Adrenal gland (tissue), 12 donors: Measurements from ENCODE around the gene AKAP5. TPM values are rescaled to one million over a fixed set of nuclear protein-coding genes. Genes with fewer than 3 reads are reported as not detected.

Experiments used
- DNase-seq, 7 donors: peaks; one replicate each; pipeline ENCODE4 v3.0.0-alpha.2; 2019 to 2020
- H3K27ac ChIP-seq, 5 donors: fragments of 200-600 bp; sonication (generic) in 4 of 5; 1 replicate in 3 of 5; 2 replicates in 2 of 5; pipeline versions ENCODE4 v1.5.1 to v1.8.0; 2016 to 2020; ENCODE audit warnings: mild to moderate bottlenecking in 1 of 5
- H3K27me3 ChIP-seq: fragments of 200-600 bp; 2 replicates; pipeline ENCODE4 v1.8.0; 2021
- H3K36me3 ChIP-seq, 2 donors: fragments of 200-600 bp; replicated peaks in 1 of 2; 1 replicate in 1 of 2; 2 replicates in 1 of 2; pipeline versions ENCODE4 v1.5.1 to v1.8.0; 2018 to 2022
- H3K4me1 ChIP-seq, 2 donors: fragments of 200-600 bp; replicated peaks in 1 of 2; 1 replicate in 1 of 2; 2 replicates in 1 of 2; pipeline versions ENCODE4 v1.5.1 to v1.8.0; 2018 to 2021
- H3K4me3 ChIP-seq, 4 donors: fragments of 200-600 bp; sonication (generic) in 3 of 4; one replicate each; pipeline ENCODE4 v1.5.1; 2016 to 2018
- H3K9me3 ChIP-seq, 3 donors: fragments of 200-600 bp; sonication (generic) in 1 of 3; replicated peaks in 1 of 3; 1 replicate in 2 of 3; 2 replicates in 1 of 3; pipeline versions ENCODE4 v1.5.1 to v1.8.0; 2016 to 2021
- POLR2A ChIP-seq, 2 donors: fragments of 450-650 bp; IDR thresholded peaks; one replicate each; pipeline ENCODE4 v1.6.1; 2017; ENCODE audit warnings: antibody characterized with exemption in 2 of 2, mild to moderate bottlenecking in 2 of 2, moderate library complexity in 1 of 2
- WGBS, 4 donors: extraction: QIAGEN DNeasy Blood & Tissue Kit in 2 of 4; methylation state at CpG; one replicate each; pipeline versions ENCODE4 v1.1.5 to v1.1.7; 2013 to 2017; 5-methylcytosine and 5-hydroxymethylcytosine counted together
- intact Hi-C, 2 donors: fragments of 100-400 bp; cut with DNase I; formaldehyde crosslinking; loops; one replicate each; pipeline versions ENCODE4 v1.14.1 to v1.15.0; 2022 to 2023
- polyA plus RNA-seq, 3 donors: library from polyadenylated mRNA; stranded (reverse); fragments of 200-250 nt in 2 of 3; fragments of 350-450 nt in 1 of 3; fragmentation: Illumina TruSeq in 1 of 3; extraction: RNeasy Lipid Tissue Mini Kit (QIAGEN cat#74804) in 1 of 3; gene quantifications; one replicate each; pipeline ENCODE4 v1.2.3, GENCODE V29; 2013 to 2014
- total RNA-seq, 9 donors: library from RNA; depleted of rRNA in 4 of 9; stranded (reverse); fragments of >200 nt in 4 of 9; fragments of 120-200 nt in 1 of 9; fragmentation: NEBNext Ultra II Directional in 1 of 9; extraction: Animal tissue kit (Norgen Biotek cat#: 25700) in 1 of 9; gene quantifications; one replicate each; pipeline versions ENCODE4 v1.1.0 to v1.2.4, GENCODE V29; 2013 to 2023
- TF ChIP-seq, protein P1 (sequence below), 6 experiments: fragments of 450-650 bp in 4 of 6; fragments of 200-600 bp in 2 of 6; sonication (generic) in 1 of 6; IDR thresholded peaks; 1 replicate in 5 of 6; 2 replicates in 1 of 6; pipeline versions ENCODE4 v1.5.1 to v1.8.0; 2016 to 2021; ENCODE audit warnings: antibody characterized with exemption in 6 of 6, mild to moderate bottlenecking in 2 of 6, moderate library complexity in 1 of 6
- donor health status: healthy with polysubstance abuse.
- donor health status: Bipolar disorder and iron deficiency.
- donor health status: DM: yes; HTN: yes; CAD: no.
- donor health status: DM: no; HTN: no; CAD: no.
- donor health status: DM: no; HTN: no; CAD: no.
- donor health status: DM: yes; HTN: yes; CAD: no.

The AKAP5 gene
- total and polyA plus RNA-seq, 12 donors, result 0.06 to 0.78 (median 0.26) TPM

DNA sequence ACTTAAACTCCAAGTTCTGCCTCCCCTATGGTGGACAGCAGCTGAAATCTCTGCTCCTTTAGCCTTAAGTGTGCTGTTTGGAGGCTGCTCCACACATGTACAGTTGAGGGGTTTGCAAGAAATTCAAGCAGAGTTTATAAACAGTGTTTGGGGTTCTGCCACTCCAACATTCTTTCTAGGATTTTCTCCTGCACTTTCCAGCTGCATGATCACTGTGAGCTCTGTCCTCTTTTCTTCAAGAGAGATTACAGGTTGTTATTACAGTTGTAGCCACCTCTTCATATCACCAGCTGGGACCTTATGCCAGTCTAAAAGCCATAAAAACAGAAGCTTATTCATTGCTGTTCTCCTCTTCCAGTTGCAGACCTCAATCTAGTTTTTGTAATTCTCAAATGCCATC, 30.0 kb downstream of the AKAP5 start:
- Histone ChIP-seq H3K27me3 (no peaks in the 10 kb centered on the region), H3K36me3 (peaks cover 0 to 2% of the 10 kb centered on the region in 2 donors), H3K4me3 (no peak overlapping the region), H3K4me1 (peaks cover 0 to 17% of the 10 kb centered on the region in 2 donors), H3K9me3 (no peaks in the 10 kb centered on the region), H3K27ac (no peak overlapping the region)
- TF ChIP-seq POLR2A (IDR thresholded peaks at IDR 0.05), result no peak
- TF ChIP-seq, protein P1, sequence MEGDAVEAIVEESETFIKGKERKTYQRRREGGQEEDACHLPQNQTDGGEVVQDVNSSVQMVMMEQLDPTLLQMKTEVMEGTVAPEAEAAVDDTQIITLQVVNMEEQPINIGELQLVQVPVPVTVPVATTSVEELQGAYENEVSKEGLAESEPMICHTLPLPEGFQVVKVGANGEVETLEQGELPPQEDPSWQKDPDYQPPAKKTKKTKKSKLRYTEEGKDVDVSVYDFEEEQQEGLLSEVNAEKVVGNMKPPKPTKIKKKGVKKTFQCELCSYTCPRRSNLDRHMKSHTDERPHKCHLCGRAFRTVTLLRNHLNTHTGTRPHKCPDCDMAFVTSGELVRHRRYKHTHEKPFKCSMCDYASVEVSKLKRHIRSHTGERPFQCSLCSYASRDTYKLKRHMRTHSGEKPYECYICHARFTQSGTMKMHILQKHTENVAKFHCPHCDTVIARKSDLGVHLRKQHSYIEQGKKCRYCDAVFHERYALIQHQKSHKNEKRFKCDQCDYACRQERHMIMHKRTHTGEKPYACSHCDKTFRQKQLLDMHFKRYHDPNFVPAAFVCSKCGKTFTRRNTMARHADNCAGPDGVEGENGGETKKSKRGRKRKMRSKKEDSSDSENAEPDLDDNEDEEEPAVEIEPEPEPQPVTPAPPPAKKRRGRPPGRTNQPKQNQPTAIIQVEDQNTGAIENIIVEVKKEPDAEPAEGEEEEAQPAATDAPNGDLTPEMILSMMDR (IDR thresholded peaks at IDR 0.05), result no peak
- intact Hi-C loops, result no loop called here
- DNase-seq, result no peak

DNA sequence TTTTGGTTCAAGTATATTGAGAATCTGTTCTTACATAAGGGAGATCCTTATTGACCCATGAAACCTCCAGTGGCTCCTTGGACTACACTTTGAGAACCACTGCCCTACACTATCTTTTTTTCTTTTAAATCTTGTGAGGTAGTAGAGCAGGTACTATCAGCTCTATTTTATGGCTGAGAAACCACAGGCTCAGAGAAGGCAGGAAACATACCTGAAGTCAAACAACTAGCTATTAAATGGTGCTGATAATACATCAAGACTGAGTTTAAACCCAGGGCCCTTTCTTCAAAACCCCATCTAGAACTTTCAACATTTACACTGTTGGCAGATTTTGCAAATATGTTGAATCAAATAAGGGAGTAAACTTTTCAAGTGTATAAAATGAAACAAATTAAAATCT, 31.5 kb downstream of the AKAP5 start:
- Histone ChIP-seq H3K27ac (no peak overlapping the region), H3K4me3 (no peak overlapping the region), H3K9me3 (no peaks in the 10 kb centered on the region), H3K27me3 (no peaks in the 10 kb centered on the region), H3K36me3 (no peaks in the 10 kb centered on the region), H3K4me1 (peaks cover 6 to 29% of the 10 kb centered on the region in 2 donors)
- DNase-seq, result no peak
- no peak for TF ChIP-seq POLR2A (IDR thresholded peaks at IDR 0.05)
- intact Hi-C loops, result no loop called here

DNA sequence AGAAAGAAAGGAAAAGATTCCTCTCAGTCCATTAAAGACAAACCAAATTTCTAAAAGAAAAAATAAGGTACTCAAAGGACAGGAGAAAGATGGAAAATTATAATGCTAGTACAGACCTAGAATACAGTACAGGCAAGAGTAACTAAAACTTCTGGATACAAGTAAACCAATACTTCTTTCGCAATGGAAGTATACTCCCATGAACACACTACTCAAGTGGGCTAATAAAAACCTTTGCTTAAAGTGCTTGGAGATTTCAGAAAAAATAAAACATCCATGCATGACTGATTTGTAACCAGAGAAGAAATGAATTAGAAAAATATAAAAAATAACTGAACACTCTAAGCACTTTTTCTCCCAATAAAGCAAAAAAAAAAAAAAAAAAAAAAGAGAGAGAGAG, 34.8 kb downstream of the AKAP5 start:
- peaks cover 13 to 39% of the 10 kb centered on the region in 2 donors for H3K4me1 ChIP-seq
- H3K4me3 ChIP-seq, result no peak overlapping the region
- no peak for DNase-seq
- TF ChIP-seq, protein P1 (IDR thresholded peaks at IDR 0.05), result no peak
- no peak for TF ChIP-seq POLR2A (IDR thresholded peaks at IDR 0.05)
- WGBS, 4 donors, result 98 to 100% (median 100%) methylated on average over 1 of the region's 1 CpG
- no peaks in the 10 kb centered on the region for H3K9me3 ChIP-seq
- no peaks in the 10 kb centered on the region for H3K36me3 ChIP-seq
- no peaks in the 10 kb centered on the region for H3K27me3 ChIP-seq
- intact Hi-C loops, result no loop called here
- no peak overlapping the region for H3K27ac ChIP-seq

DNA sequence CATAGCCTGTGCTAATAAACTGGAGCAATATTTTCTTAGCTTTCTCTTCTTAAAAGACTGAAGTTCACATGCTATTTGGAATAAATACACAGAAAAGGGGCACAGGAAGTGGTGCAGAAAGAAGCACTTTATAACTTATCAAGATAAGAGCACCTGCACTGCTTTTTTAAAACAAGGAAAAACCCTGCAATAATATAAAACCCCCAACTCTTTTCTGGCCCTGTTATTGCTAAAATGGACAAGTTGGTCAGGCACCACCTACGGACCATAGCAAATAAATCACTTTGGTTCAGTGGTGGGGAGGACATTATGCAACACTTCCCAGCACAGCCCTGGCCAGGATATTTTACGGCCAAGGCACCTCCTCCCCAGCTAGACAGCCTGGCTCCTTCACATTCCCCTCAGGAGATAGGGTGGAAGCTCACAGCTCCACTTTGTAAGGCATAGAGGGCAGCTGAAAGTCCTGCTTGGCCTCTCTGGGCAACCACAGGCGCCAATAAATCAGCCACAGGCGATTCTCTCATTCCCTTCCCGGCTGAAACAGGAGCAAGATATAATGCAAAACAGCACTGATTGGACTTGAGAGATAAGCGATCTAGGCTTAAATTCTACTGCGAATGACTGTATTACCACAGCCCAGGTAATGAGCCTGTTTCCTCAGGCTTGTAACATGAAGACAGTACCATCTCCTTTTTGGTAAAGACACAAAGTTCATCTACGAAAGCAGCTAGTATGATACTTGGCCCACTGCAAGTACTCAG, 36.3 kb downstream of the AKAP5 start:
- peak overlapping the region in 1 of 4 donors; percentile 89 for H3K4me3 ChIP-seq
- peak; percentile 39 to 83 (median 70) for DNase-seq
- WGBS, 4 donors, result 42 to 44% (median 42%) methylated on average over 8 of the region's 8 CpGs
- peak overlapping the region; percentile 7 to 100 (median 29) for H3K27ac ChIP-seq
- peak in 1 of 2 donors; percentile 32 for TF ChIP-seq POLR2A (IDR thresholded peaks at IDR 0.05)
- TF ChIP-seq, protein P1 (IDR thresholded peaks at IDR 0.05), result no peak
- H3K9me3 ChIP-seq, result no peaks in the 10 kb centered on the region
- H3K36me3 ChIP-seq, result no peaks in the 10 kb centered on the region
- H3K4me1 ChIP-seq, result peaks cover 20 to 45% of the 10 kb centered on the region in 2 donors
- intact Hi-C loops, result no loop called here
- no peaks in the 10 kb centered on the region for H3K27me3 ChIP-seq

DNA sequence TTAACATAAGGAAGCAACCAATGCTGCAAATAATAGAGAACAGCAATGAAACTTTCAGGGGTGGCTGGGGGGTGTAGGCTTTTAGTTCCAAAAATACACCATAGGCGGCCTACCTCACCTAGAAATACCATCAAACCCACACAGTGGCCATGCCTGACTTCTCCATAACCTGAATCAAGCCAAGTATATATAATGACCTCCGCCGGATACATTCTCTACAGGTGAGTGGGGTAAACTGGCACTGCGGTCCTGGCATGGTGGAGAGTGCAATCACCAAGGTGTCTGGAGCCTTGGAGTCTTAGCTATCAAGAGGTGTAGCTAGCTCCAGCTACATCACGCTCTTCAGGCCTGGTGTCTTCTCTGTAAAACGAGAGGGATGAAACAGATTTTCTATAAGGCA, 37.2 kb downstream of the AKAP5 start:
- TF ChIP-seq POLR2A (IDR thresholded peaks at IDR 0.05), result no peak
- TF ChIP-seq, protein P1 (IDR thresholded peaks at IDR 0.05), result no peak
- Histone ChIP-seq H3K36me3 (no peaks in the 10 kb centered on the region), H3K27ac (peak overlapping the region; percentile 93 to 100 (median 99)), H3K4me1 (peaks cover 25 to 52% of the 10 kb centered on the region in 2 donors), H3K4me3 (peak overlapping the region in 2 of 4 donors; percentile 66 to 89), H3K27me3 (no peaks in the 10 kb centered on the region), H3K9me3 (no peaks in the 10 kb centered on the region)
- intact Hi-C loops, result no loop called here
- no peak for DNase-seq
- WGBS, 4 donors, result 56 to 61% (median 59%) methylated on average over 6 of the region's 6 CpGs
